Coronary artery (tissue), 2 donors: ENCODE measurements around the gene BOLA3.

ENCODE experiments used
- DNase-seq: peaks from one replicate; pipeline ENCODE4 v3.0.0-alpha.2; 2017; ENCODE audit warnings: low spot score
- H3K27ac ChIP-seq, 2 donors: fragments of 200-600 bp; sonication (generic); one replicate each; pipeline ENCODE4 v1.5.1; 2016 to 2019
- H3K4me3 ChIP-seq: fragments of 200-600 bp; sonication (generic); 2 replicates; pipeline ENCODE4 v1.5.1; 2016; ENCODE audit warnings: mild to moderate bottlenecking, moderate library complexity
- CTCF ChIP-seq: fragments of 200-600 bp; sonication (generic); IDR thresholded peaks from one replicate; pipeline ENCODE4 v1.5.1; 2019; ENCODE audit warnings: antibody characterized with exemption

The BOLA3 gene

GRCh38 chr2:74087696-74088095 lies 60.0 kb downstream of the BOLA3 start:
- Histone ChIP-seq H3K27ac (no peak overlapping the region), H3K4me3 (no peak overlapping the region)
- TF ChIP-seq CTCF: no peak
- no peak for DNase-seq

GRCh38 chr2:74086021-74086420 lies 61.7 kb downstream of the BOLA3 start:
- Histone ChIP-seq H3K4me3 (no peak overlapping the region), H3K27ac (no peak overlapping the region)
- TF ChIP-seq CTCF: no peak
- no peak for DNase-seq
